ENCODE data around the gene SORBS2.

GRCh38 chr4:185734214-185734613 is 77.8 kb downstream of the SORBS2 start:
- TF ChIP-seq CTCF (IDR thresholded peaks at IDR 0.05) (no peak), ZFX (IDR thresholded peaks at IDR 0.05; ENCODE audit: borderline replicate concordance) (no peak)
